Astrocyte (in vitro differentiated cells and primary cell): ENCODE data around the gene SLC38A8. TPM values are rescaled to one million over a fixed set of nuclear protein-coding genes. Genes with fewer than 3 reads are reported as not detected.

ENCODE experiments used
- DNase-seq: peaks from one replicate; pipeline ENCODE4 v3.0.0-alpha.2; 2010; ENCODE audit warnings: low read depth
- FAIRE-seq: peaks from 2 replicates; lab custom pipeline; 2011; peaks lifted over from hg19 to GRCh38; lab: Jason Lieb, UNC
- H2AFZ ChIP-seq: 2 replicates; pipeline ENCODE4 v1.6.0; 2012; ENCODE audit warnings: low read depth, low read length, inconsistent platforms
- H3K27ac ChIP-seq: 2 replicates; pipeline ENCODE4 v1.5.1; 2011; ENCODE audit warnings: low read depth, low read length, inconsistent platforms
- H3K27me3 ChIP-seq: 2 replicates; pipeline ENCODE4 v1.6.0; 2011; ENCODE audit warnings: low read length, inconsistent platforms; ENCODE audit not compliant: insufficient read depth
- H3K36me3 ChIP-seq: 2 replicates; pipeline ENCODE4 v1.5.1; 2011; ENCODE audit warnings: low read length, inconsistent platforms; ENCODE audit not compliant: insufficient read depth
- H3K4me1 ChIP-seq: 2 replicates; pipeline ENCODE4 v1.5.1; 2011; ENCODE audit warnings: low read length, inconsistent platforms; ENCODE audit not compliant: insufficient read depth
- H3K4me2 ChIP-seq: 2 replicates; pipeline ENCODE4 v1.6.0; 2012; ENCODE audit warnings: low read length, inconsistent platforms
- H3K4me3 ChIP-seq: 2 replicates; pipeline ENCODE4 v1.5.1; 2011; ENCODE audit warnings: low read depth, mild to moderate bottlenecking, low read length, inconsistent platforms; ENCODE audit not compliant: insufficient read depth
- H3K79me2 ChIP-seq: 2 replicates; pipeline ENCODE4 v1.6.0; 2012; ENCODE audit warnings: mild to moderate bottlenecking, low read length, inconsistent platforms; ENCODE audit not compliant: insufficient read depth
- H3K9ac ChIP-seq: 2 replicates; pipeline ENCODE4 v1.6.0; 2012; ENCODE audit warnings: mild to moderate bottlenecking, low read length, inconsistent platforms
- H3K9me3 ChIP-seq: 2 replicates; pipeline ENCODE4 v1.5.1; 2012; ENCODE audit warnings: low read depth, mild to moderate bottlenecking, low read length, inconsistent platforms; ENCODE audit not compliant: insufficient read depth
- H4K20me1 ChIP-seq: 2 replicates; pipeline ENCODE4 v1.6.0; 2012; ENCODE audit warnings: low read length, inconsistent platforms; ENCODE audit not compliant: insufficient read depth
- H3K27ac Mint-ChIP-seq: one replicate; pipeline ENCODE4 v1.8.0; 2021; ENCODE audit warnings: mild to moderate bottlenecking, mixed read lengths; ENCODE audit not compliant: unreplicated experiment
- H3K27me3 Mint-ChIP-seq: one replicate; pipeline ENCODE4 v1.8.0; 2021; ENCODE audit warnings: low read depth, mixed read lengths; ENCODE audit not compliant: unreplicated experiment
- H3K36me3 Mint-ChIP-seq: one replicate; pipeline ENCODE4 v1.8.0; 2021; ENCODE audit warnings: low read depth, mixed read lengths; ENCODE audit not compliant: unreplicated experiment
- H3K4me1 Mint-ChIP-seq: one replicate; pipeline ENCODE4 v1.8.0; 2021; ENCODE audit warnings: low read depth, mixed read lengths; ENCODE audit not compliant: unreplicated experiment
- H3K4me3 Mint-ChIP-seq: one replicate; pipeline ENCODE4 v1.8.0; 2021; ENCODE audit warnings: mild to moderate bottlenecking, moderate library complexity, mixed read lengths; ENCODE audit not compliant: unreplicated experiment
- H3K9me3 Mint-ChIP-seq: one replicate; pipeline ENCODE4 v1.8.0; 2021; ENCODE audit warnings: mild to moderate bottlenecking, mixed read lengths; ENCODE audit not compliant: unreplicated experiment
- EZH2 ChIP-seq: IDR thresholded peaks from 2 replicates; pipeline ENCODE4 v1.6.1; 2012; ENCODE audit warnings: mild to moderate bottlenecking, low read length, inconsistent platforms; ENCODE audit not compliant: insufficient read depth
- total RNA-seq: library from RNA; stranded (reverse); gene quantifications from 2 replicates; pipeline ENCODE4 v1.2.1, GENCODE V29; 2021
- TF ChIP-seq, protein P1 (sequence below): IDR thresholded peaks from 2 replicates; pipeline ENCODE4 v1.5.1; 2011; ENCODE audit warnings: low read depth, mild to moderate bottlenecking, inconsistent platforms, low read length, moderate library complexity; ENCODE audit not compliant: insufficient read depth

The SLC38A8 gene
- total RNA-seq, 1 donor from 2014 or later, result not detected

GRCh38 chr16:83998091-83998490 lies 44.5 kb downstream of the SLC38A8 start:
- no peaks in the 10 kb centered on the region for H3K79me2 ChIP-seq
- no peak for FAIRE-seq
- H3K4me2 ChIP-seq, result no peak overlapping the region
- H3K9ac ChIP-seq, result no peak overlapping the region
- Mint-ChIP-seq H3K4me3 (no peak overlapping the region), H3K27me3 (peaks cover 33% of the 10 kb centered on the region), H3K36me3 (peaks cover under 1% of the 10 kb centered on the region), H3K27ac (no peak overlapping the region), H3K9me3 (no peaks in the 10 kb centered on the region), H3K4me1 (no peaks in the 10 kb centered on the region)
- H3K36me3 ChIP-seq, result no peaks in the 10 kb centered on the region
- TF ChIP-seq EZH2, result no peak
- TF ChIP-seq, protein P1, sequence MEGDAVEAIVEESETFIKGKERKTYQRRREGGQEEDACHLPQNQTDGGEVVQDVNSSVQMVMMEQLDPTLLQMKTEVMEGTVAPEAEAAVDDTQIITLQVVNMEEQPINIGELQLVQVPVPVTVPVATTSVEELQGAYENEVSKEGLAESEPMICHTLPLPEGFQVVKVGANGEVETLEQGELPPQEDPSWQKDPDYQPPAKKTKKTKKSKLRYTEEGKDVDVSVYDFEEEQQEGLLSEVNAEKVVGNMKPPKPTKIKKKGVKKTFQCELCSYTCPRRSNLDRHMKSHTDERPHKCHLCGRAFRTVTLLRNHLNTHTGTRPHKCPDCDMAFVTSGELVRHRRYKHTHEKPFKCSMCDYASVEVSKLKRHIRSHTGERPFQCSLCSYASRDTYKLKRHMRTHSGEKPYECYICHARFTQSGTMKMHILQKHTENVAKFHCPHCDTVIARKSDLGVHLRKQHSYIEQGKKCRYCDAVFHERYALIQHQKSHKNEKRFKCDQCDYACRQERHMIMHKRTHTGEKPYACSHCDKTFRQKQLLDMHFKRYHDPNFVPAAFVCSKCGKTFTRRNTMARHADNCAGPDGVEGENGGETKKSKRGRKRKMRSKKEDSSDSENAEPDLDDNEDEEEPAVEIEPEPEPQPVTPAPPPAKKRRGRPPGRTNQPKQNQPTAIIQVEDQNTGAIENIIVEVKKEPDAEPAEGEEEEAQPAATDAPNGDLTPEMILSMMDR, result no peak
- peaks cover 6% of the 10 kb centered on the region for H3K4me1 ChIP-seq
- no peak overlapping the region for H3K27ac ChIP-seq
- peaks cover 2% of the 10 kb centered on the region for H3K27me3 ChIP-seq
- no peaks in the 10 kb centered on the region for H3K9me3 ChIP-seq
- no peak for DNase-seq
- H4K20me1 ChIP-seq, result no peaks in the 10 kb centered on the region
- H2AFZ ChIP-seq, result no peak overlapping the region
- no peak overlapping the region for H3K4me3 ChIP-seq

DNA sequence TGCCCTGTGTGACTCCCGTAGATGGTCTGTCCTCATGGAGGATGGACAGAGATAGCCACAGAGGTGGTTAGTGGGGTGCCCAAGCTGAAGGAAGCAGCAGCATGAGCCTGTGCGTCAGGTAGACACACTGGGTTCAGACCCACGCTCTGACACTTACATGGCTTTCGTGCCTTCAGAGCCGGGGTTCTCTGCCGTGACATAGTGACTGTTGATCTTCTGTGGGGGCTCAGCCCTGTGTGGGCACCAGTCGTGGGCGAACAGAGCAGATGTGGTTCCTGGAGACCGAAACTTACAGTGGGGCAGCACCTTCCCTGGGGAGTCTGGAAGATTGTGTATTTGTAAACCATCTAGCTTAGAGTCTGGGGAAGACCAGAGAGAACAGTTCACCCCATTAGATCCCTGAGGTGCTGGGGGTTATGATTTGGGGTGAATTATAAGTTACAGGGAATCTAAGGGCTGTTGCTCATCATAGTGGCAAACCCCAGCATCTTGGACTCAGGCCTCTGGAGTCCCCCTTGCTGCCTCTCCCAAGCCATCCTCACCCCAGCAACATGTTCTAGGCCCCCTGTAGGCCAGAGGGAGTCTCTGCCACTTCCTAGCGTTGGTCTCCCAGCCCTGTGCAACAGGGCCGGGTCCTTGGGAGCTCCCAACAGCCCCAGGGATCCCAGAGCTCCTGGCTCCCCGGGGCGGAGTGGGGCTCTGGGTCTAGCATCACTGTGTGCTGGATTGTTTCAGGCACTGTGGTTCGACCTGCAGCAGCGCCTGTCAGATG lies 45.9 kb downstream of the SLC38A8 start:
- Histone ChIP-seq H3K79me2 (no peaks in the 10 kb centered on the region), H3K4me2 (no peak overlapping the region), H3K27me3 (peaks cover 3% of the 10 kb centered on the region), H3K9ac (no peak overlapping the region), H2AFZ (no peak overlapping the region), H3K4me1 (peaks cover 15% of the 10 kb centered on the region), H3K27ac (no peak overlapping the region), H3K36me3 (no peaks in the 10 kb centered on the region), H4K20me1 (no peaks in the 10 kb centered on the region), H3K9me3 (no peaks in the 10 kb centered on the region), H3K4me3 (no peak overlapping the region)
- Mint-ChIP-seq H3K27ac (no peak overlapping the region), H3K36me3 (no peaks in the 10 kb centered on the region), H3K4me1 (no peaks in the 10 kb centered on the region), H3K9me3 (no peaks in the 10 kb centered on the region), H3K27me3 (peaks cover 27% of the 10 kb centered on the region), H3K4me3 (no peak overlapping the region)
- FAIRE-seq, result no peak
- TF ChIP-seq, protein P1, result no peak
- TF ChIP-seq EZH2, result no peak
- no peak for DNase-seq

GRCh38 chr16:83995754-83996153 lies 46.8 kb downstream of the SLC38A8 start:
- no peak overlapping the region for H3K27ac ChIP-seq
- H3K27me3 ChIP-seq, result peaks cover 3% of the 10 kb centered on the region
- H3K79me2 ChIP-seq, result no peaks in the 10 kb centered on the region
- DNase-seq, result no peak
- H3K4me3 ChIP-seq, result no peak overlapping the region
- Mint-ChIP-seq H3K27ac (no peak overlapping the region), H3K9me3 (no peaks in the 10 kb centered on the region), H3K4me1 (no peaks in the 10 kb centered on the region), H3K4me3 (no peak overlapping the region), H3K36me3 (no peaks in the 10 kb centered on the region), H3K27me3 (peaks cover 26% of the 10 kb centered on the region)
- H2AFZ ChIP-seq, result no peak overlapping the region
- no peak for TF ChIP-seq EZH2
- TF ChIP-seq, protein P1, result no peak
- H3K9ac ChIP-seq, result peak overlapping the region; percentile 23
- H4K20me1 ChIP-seq, result no peaks in the 10 kb centered on the region
- H3K9me3 ChIP-seq, result no peaks in the 10 kb centered on the region
- no peak for FAIRE-seq
- no peaks in the 10 kb centered on the region for H3K36me3 ChIP-seq
- H3K4me2 ChIP-seq, result peak overlapping the region; percentile 67
- H3K4me1 ChIP-seq, result peaks cover 15% of the 10 kb centered on the region
